ENCODE results near the gene CAPN11.

Gene CAPN11

GRCh38 chr6:44233567-44234100 lies 75.0 kb downstream of the CAPN11 start:
- no peaks in the 10 kb centered on the region for H3K27me3 ChIP-seq (ENCODE audit: control insufficient read depth, insufficient read depth, low read length)
- no peak overlapping the region for H3K9ac ChIP-seq
- no peaks in the 10 kb centered on the region for H3K36me3 ChIP-seq (ENCODE audit: control insufficient read depth, insufficient read depth, low read length)
- no peak overlapping the region for H2AFZ ChIP-seq
- H3K9me3 ChIP-seq (ENCODE audit: control insufficient read depth, low read length), result no peaks in the 10 kb centered on the region
- no peak overlapping the region for H3K4me2 ChIP-seq (ENCODE audit: low read length)
- no peaks in the 10 kb centered on the region for H3K79me2 ChIP-seq
- TF ChIP-seq CTCF (IDR thresholded peaks at IDR 0.05), result no peak
- peaks cover 30% of the 10 kb centered on the region for H3K4me1 ChIP-seq
- H3K4me3 ChIP-seq (ENCODE audit: low read depth, low read length), result no peak overlapping the region
- peak overlapping the region; percentile 57 for H3K27ac ChIP-seq

Measured in parathyroid adenoma (tissue), 2 donors.